ENCODE data around the gene FTL. TPM values are rescaled to one million over a fixed set of nuclear protein-coding genes. Genes with fewer than 3 reads are reported as not detected.

Gene FTL
- total RNA-seq, 2 donors from 2014 or later = 1,784 to 3,181 TPM

GRCh38 chr19:48947258-48947542 is 17.9 kb upstream of the FTL start:
- WGBS, 2 experiments (ENCODE audit: insufficient coverage in 1 of 2, insufficient read length in 1 of 2) = 90 to 97% methylated on average over 3 of the region's 3 CpGs
- no peak overlapping the region for H3K4me3 ChIP-seq (ENCODE audit: low read length)
- no peak overlapping the region for H3K9ac ChIP-seq (ENCODE audit: extremely low read depth, low read length, poor library complexity, severe bottlenecking)
- no peaks in the 10 kb centered on the region for H3K4me1 ChIP-seq (ENCODE audit: control insufficient read depth, insufficient read depth, low read length)
- Mint-ChIP-seq H3K27me3 (ENCODE audit: insufficient read depth) (peaks cover 5% of the 10 kb centered on the region), H3K4me3 (no peak overlapping the region), H3K36me3 (ENCODE audit: low read depth) (no peaks in the 10 kb centered on the region), H3K4me1 (no peaks in the 10 kb centered on the region), H3K9me3 (no peaks in the 10 kb centered on the region), H3K27ac (no peak overlapping the region)
- no peaks in the 10 kb centered on the region for H3K27me3 ChIP-seq (ENCODE audit: control insufficient read depth, insufficient read depth, low read length, poor library complexity, severe bottlenecking)
- no peaks in the 10 kb centered on the region for H3K9me3 ChIP-seq (ENCODE audit: control insufficient read depth, low read length)
- TF ChIP-seq, protein P1, sequence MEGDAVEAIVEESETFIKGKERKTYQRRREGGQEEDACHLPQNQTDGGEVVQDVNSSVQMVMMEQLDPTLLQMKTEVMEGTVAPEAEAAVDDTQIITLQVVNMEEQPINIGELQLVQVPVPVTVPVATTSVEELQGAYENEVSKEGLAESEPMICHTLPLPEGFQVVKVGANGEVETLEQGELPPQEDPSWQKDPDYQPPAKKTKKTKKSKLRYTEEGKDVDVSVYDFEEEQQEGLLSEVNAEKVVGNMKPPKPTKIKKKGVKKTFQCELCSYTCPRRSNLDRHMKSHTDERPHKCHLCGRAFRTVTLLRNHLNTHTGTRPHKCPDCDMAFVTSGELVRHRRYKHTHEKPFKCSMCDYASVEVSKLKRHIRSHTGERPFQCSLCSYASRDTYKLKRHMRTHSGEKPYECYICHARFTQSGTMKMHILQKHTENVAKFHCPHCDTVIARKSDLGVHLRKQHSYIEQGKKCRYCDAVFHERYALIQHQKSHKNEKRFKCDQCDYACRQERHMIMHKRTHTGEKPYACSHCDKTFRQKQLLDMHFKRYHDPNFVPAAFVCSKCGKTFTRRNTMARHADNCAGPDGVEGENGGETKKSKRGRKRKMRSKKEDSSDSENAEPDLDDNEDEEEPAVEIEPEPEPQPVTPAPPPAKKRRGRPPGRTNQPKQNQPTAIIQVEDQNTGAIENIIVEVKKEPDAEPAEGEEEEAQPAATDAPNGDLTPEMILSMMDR (conservative IDR thresholded peaks at IDR 0.05) = no peak
- no peak overlapping the region for H3K27ac ChIP-seq (ENCODE audit: low read depth, low read length)
- H3K36me3 ChIP-seq (ENCODE audit: control insufficient read depth, insufficient read depth, low read length) = no peaks in the 10 kb centered on the region
- DNase-seq = no peak

DNA sequence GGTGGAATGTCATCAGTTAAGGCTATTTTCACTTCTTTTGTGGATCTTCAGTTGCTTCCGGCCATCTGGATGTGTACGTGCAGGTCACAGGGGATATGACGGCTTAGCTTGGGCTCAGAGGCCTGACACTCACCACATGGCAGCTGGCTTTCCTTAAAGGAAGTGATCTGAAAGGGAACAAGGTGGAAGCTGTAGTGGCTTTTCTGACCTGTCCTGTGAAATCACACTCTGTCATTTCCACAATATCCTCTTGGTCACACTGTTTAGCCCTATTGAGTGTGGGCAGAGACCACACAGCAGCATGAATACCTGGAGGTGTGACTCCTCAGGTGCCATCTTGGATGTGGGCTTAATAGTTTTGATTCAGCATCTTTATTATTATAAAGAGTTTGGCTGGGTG is 14.9 kb upstream of the FTL start:
- Histone ChIP-seq H3K27me3 (ENCODE audit: control insufficient read depth, insufficient read depth, low read length, poor library complexity, severe bottlenecking) (no peaks in the 10 kb centered on the region), H3K9me3 (ENCODE audit: control insufficient read depth, low read length) (no peaks in the 10 kb centered on the region), H3K36me3 (ENCODE audit: control insufficient read depth, insufficient read depth, low read length) (no peaks in the 10 kb centered on the region), H3K4me1 (ENCODE audit: control insufficient read depth, insufficient read depth, low read length) (no peaks in the 10 kb centered on the region), H3K9ac (ENCODE audit: extremely low read depth, low read length, poor library complexity, severe bottlenecking) (no peak overlapping the region), H3K4me3 (ENCODE audit: low read length) (no peak overlapping the region), H3K27ac (ENCODE audit: low read depth, low read length) (no peak overlapping the region)
- Mint-ChIP-seq H3K36me3 (ENCODE audit: low read depth) (peaks cover under 1% of the 10 kb centered on the region), H3K27ac (no peak overlapping the region), H3K4me3 (no peak overlapping the region), H3K4me1 (peaks cover 3% of the 10 kb centered on the region), H3K27me3 (ENCODE audit: insufficient read depth) (peaks cover 7% of the 10 kb centered on the region), H3K9me3 (no peaks in the 10 kb centered on the region)
- TF ChIP-seq, protein P1 (conservative IDR thresholded peaks at IDR 0.05) = no peak
- DNase-seq = no peak
- WGBS, 2 experiments (ENCODE audit: insufficient coverage in 1 of 2, insufficient read length in 1 of 2) = 93% methylated on average over 3 of the region's 3 CpGs

GRCh38 chr19:48950830-48951519 is 14.1 kb upstream of the FTL start:
- no peaks in the 10 kb centered on the region for H3K9me3 ChIP-seq (ENCODE audit: control insufficient read depth, low read length)
- H3K9ac ChIP-seq (ENCODE audit: extremely low read depth, low read length, poor library complexity, severe bottlenecking) = no peak overlapping the region
- H3K27ac ChIP-seq (ENCODE audit: low read depth, low read length) = no peak overlapping the region
- peaks cover 7% of the 10 kb centered on the region for H3K27me3 Mint-ChIP-seq (ENCODE audit: insufficient read depth)
- H3K4me3 ChIP-seq (ENCODE audit: low read length) = no peak overlapping the region
- 85 to 93% methylated on average over 7 to 8 of the region's 9 CpGs for WGBS, 2 experiments (ENCODE audit: insufficient coverage in 1 of 2, insufficient read length in 1 of 2)
- DNase-seq = no peak
- TF ChIP-seq, protein P1 (conservative IDR thresholded peaks at IDR 0.05) = no peak
- H3K9me3 Mint-ChIP-seq = no peaks in the 10 kb centered on the region
- H3K36me3 ChIP-seq (ENCODE audit: control insufficient read depth, insufficient read depth, low read length) = peaks cover 2% of the 10 kb centered on the region
- peaks cover 7% of the 10 kb centered on the region for H3K36me3 Mint-ChIP-seq (ENCODE audit: low read depth)
- H3K27me3 ChIP-seq (ENCODE audit: control insufficient read depth, insufficient read depth, low read length, poor library complexity, severe bottlenecking) = no peaks in the 10 kb centered on the region
- no peaks in the 10 kb centered on the region for H3K4me1 ChIP-seq (ENCODE audit: control insufficient read depth, insufficient read depth, low read length)
- H3K27ac Mint-ChIP-seq = no peak overlapping the region
- no peak overlapping the region for H3K4me3 Mint-ChIP-seq
- peaks cover 10% of the 10 kb centered on the region for H3K4me1 Mint-ChIP-seq

Data from endodermal cell (in vitro differentiated cells).